ENCODE results near the gene ZMYM2.

GRCh38 chr13:20114066-20114610, 155.6 kb downstream of the ZMYM2 start:
- TF ChIP-seq POLR2A (IDR thresholded peaks at IDR 0.05) (no peak), POLR2AphosphoS5 (IDR thresholded peaks at IDR 0.05) (no peak)

All from gastroesophageal sphincter (tissue), 2 donors.